GM12801 (cell line): ENCODE results near the gene FUS.

ENCODE experiments used
- TF ChIP-seq, protein P1 (sequence below): IDR thresholded peaks from one replicate; pipeline ENCODE4 v1.5.1; 2011; ENCODE audit warnings: control low read depth; ENCODE audit not compliant: insufficient read length; ENCODE audit errors: extremely low read depth

FUS gene

DNA sequence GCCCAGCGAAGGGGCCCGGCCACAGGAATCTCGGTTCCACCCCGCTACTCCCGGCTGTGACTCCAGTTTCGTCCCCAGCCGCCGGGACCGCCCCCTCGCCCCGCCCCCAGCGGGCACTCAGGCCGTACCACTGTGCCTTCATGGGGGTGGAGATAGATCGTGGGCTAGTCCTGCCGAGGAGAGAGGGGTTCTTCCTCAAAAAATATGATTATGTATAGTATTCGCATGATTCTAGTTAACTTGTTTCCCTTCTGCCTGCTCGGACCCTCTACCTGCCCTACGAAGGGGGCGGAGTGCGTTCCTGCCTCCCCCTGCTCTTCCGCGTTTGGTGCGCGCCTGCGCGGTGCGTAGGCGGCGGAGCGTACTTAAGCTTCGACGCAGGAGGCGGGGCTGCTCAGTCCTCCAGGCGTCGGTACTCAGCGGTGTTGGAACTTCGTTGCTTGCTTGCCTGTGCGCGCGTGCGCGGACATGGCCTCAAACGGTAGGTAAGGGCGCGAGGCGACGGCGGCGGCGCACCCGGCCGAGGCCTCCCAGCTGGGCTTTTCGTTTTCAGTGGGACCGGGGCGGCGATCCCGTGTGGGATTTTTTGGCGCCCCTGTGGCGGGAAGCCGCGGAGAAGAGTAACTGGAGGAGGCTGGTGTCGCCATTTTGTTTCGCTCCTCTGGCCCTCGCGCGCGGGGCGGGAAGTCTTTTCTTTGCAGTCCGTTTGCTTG is at the start of gene FUS:
Gene FUS, plus strand, starts transcription at position 393 of the 713 bp plus-strand sequence. Its CDS starts 76 bp downstream, at position 469.
- TF ChIP-seq, protein P1, sequence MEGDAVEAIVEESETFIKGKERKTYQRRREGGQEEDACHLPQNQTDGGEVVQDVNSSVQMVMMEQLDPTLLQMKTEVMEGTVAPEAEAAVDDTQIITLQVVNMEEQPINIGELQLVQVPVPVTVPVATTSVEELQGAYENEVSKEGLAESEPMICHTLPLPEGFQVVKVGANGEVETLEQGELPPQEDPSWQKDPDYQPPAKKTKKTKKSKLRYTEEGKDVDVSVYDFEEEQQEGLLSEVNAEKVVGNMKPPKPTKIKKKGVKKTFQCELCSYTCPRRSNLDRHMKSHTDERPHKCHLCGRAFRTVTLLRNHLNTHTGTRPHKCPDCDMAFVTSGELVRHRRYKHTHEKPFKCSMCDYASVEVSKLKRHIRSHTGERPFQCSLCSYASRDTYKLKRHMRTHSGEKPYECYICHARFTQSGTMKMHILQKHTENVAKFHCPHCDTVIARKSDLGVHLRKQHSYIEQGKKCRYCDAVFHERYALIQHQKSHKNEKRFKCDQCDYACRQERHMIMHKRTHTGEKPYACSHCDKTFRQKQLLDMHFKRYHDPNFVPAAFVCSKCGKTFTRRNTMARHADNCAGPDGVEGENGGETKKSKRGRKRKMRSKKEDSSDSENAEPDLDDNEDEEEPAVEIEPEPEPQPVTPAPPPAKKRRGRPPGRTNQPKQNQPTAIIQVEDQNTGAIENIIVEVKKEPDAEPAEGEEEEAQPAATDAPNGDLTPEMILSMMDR: no peak

DNA sequence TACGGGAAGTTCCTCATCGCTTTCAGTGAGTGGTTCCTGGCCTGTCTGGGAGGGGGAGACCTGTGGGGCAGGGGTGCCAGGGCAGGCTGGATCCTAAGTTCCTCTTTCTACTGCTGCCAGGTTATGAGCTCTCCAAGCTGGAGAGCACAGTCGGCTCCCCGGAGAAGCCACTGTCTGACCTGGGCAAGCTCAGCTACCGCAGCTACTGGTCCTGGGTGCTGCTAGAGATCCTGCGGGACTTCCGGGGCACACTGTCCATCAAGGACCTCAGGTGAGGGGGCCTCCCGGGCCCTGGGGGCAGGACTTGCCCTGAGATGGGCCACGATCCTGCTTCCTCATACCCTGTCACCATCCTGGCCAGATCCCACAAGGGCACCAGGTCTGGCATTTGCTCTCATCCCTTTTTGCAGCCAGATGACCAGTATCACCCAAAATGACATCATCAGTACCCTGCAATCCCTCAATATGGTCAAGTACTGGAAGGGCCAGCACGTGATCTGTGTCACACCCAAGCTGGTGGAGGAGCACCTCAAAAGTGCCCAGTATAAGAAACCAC is 49.5 kb upstream of the FUS start:
- TF ChIP-seq, protein P1: no peak

DNA sequence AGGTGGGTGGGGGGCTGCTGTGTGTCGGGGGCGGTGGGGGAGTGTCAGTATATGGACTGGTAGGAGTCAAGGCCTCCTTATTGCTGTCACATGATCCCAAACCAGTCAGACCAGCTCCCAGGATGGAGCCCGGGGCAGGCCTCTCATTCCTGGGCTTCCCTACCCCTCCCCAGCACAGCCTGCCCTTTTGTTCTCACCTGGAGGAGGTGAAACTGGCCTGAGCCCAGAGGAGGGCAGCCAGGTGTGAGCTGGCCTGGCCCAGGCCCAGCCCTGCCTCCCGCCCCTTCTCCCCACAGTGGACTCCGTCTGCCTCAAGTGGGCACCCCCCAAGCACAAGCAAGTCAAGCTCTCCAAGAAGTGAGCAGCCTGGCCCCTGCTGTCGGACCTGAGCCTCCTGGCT is 49.0 kb upstream of the FUS start:
- TF ChIP-seq, protein P1: no peak

DNA sequence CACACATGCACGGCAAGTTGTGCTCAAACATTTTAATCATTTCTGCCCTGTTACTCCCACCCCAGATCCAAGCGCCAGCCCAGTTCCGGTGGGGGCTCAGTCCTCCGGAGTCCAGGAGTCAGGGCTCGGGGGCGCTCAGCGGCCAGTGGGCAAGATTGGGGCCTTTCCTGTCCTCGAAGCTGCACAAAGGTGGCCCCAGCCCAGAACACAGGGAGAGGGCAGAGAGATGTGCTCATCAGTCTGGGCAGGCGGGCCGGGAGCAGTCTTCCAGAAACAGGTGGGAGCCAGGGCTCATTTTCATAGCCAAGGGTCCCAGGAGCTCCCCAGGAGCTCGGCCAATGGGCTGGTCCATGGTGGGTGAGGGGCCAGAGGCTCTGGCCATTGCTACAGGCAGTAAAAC is 48.5 kb upstream of the FUS start:
- TF ChIP-seq, protein P1: no peak

DNA sequence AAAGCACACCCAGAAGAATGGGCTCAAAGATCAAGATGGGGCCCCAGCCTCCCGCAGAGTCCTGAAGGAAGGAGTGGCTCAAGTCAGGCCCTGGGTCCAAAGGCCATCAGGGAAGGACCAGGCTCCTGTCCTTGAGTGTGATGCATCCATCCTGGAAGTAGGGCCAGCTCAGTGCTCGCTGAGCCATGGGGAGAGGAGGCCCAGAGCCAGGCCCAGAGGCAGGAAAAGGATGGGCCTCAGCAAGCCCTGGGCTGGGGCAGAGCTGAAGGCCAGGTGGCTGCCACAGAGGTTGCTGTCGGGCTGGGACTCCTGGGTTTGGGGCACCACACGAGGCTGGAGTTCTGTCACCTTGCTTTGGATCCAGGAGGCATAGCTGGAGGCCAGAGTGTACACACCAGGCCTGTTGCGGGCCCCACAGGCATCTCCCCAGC is 48.1 kb upstream of the FUS start:
- TF ChIP-seq, protein P1: no peak

DNA sequence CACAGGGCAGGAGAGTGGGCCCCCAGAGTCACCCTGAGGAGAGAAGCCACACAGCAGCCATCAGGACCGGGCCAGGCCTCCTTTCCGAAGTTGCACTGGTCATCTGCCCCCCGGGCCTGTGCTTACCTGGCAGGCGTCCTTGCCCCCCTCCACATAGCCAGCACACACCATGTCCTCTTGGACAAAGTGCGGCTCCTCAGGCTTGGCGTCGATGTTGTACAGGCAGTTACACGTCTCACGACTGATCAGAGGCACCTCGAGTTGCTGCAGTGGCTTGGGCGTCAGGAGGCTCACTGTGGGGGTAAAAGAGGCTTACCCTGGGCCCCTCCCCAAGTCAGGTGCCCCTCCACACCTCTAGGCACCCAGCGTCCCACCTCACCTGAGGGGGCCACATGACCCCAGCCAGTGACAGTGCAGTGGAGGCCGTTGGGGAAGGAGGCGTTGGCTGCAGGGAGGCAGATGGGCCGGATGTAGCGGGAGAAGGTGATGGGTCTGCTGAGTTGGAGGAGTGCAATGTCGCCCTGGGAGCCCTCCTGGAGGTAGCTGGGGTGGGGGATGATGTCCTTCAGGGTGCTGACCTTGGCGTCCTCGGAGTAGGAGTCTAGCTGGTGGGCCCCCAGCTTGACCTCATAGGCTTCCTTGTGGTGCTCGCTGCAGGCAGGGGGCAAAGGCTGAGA is 47.5 kb upstream of the FUS start:
- TF ChIP-seq, protein P1: no peak

DNA sequence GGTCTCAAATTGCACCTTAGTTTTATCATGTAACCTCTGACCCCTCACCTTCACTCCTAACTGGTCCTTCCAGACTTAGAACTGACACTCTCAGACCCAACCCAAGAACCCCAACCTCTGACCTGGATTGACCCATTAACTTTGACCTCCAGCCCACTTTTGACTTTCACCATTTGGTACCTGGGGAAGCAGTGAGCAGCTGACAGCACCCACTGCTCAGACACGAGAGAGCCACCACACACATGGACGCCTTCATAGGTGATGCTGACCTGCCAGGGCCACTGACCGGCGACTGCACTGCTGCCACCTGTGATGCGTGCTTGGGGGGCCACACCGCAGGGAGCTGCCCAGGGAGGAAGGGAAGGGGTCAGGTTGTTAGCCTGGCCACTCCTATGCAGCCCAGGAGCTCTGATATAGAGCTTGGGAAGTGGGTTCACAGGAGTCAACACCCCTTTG is 46.9 kb upstream of the FUS start:
- TF ChIP-seq, protein P1: no peak
